HG02759 (cell line): ENCODE results near the gene FAM78B.

Experiments used
- ATAC-seq: cut with Tn5 transposase; IDR thresholded peaks from one replicate; pipeline ENCODE4 v1.9.1; 2021; ENCODE audit warnings: mild to moderate bottlenecking, moderate library complexity; ENCODE audit not compliant: unreplicated experiment

Gene FAM78B

DNA sequence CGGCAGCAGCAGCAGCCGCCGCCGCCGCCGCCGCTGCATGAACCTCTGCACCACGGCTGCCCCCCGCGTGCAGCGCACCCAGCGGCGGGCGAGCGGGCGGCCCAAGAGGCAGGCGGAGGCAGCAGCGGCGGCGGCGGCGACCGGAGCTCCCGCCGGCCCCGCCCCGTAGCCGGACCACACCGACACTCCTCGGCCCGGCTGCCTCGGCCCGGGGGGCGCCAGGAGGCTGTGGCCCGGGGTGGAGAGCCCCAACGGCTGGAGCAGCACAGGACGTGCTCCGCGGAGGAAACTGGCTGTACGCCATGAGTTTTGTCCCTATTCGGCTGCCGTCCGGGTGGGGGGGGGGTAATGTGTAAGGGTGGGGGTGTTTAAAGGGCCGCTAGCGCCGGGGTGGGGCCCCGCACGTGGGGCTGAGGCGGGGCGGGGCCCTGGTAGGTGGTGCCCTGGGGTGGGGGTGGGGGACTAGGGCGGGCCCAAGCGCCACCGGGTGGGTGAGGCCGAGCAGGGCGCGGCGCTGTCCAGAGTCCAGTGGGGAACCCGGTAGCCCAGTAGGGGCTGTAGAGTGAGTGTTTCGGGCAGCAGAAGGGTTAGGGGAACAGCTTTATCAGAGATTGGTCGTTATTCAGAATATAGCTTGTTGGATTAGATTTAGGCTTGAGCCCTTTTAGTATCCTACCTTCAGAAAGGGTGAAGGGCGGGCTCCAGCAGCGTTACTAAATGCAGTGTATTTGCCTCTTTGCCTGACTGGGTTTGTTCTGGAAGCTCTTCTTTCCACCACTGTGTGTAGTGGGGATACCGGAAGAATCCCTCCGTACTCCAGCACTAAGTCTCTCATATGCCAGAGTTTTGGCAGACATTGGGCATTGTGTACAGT, at the start of gene FAM78B:
Gene FAM78B (minus strand): TSS at position 304 of the 874 bp plus-strand sequence. CDS start 753 bp downstream, outside the sequence.
- ATAC-seq = peak; percentile 43

DNA sequence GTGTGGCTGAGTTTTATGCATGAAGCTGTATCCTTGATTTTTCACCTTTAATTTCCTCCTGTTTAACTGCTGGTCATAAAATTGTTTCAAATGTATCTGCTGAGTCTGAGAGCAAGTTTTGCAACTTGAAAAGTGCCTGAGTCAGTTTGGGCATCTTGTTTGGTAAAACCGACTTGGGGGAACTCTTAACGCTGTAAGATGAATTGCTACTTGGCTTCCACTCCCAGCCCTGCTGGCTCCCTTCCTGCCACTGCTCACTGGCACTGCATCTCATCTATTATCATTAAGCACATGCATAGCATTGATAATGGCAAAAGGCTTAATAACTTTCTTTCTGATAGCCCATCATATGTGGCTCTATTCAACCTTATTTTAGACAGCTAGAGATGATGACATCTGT, 35.7 kb upstream of the FAM78B start:
- no peak for ATAC-seq

- no peak for ATAC-seq
Measured at GRCh38 chr1:166200743-166201142, 33.9 kb upstream of the FAM78B start.

DNA sequence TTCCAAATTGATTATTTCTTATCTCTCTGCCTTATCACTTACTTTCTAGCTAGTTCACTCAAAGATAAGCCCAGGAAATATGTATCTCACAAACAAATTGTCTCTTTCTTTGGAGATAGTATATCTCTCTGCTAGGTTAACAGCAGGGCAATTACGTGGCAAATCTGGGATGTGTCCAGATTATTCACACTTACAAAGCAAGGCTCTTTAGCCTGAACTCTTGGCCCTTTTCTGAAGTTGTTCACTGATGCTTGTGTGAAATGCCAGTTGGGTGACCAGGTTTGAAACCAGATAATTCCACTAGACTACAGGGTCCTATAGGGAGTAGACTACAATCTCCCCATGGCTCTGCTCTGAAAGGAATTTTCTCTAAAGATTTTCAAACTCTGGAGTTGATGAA, 30.8 kb upstream of the FAM78B start:
- ATAC-seq = no peak

DNA sequence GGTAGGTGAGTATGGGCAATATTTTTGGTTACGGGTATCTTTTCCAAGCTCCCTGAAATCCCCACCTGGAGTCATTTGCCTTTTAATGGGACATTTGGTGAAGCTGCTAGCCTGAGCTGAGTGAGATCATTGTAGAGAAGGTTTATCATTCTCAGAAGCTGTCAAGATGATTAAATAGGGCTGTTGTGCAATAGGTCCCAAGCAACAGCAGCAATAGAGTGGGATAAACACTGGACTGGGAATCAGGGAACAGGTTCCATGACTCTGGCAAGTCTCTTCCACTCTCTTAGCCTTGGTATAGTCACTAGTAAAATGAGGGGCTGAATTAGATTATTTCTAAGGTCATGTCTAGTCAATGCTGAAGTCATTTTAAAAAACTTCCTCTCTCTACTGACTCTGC, 30.3 kb upstream of the FAM78B start:
- no peak for ATAC-seq

DNA sequence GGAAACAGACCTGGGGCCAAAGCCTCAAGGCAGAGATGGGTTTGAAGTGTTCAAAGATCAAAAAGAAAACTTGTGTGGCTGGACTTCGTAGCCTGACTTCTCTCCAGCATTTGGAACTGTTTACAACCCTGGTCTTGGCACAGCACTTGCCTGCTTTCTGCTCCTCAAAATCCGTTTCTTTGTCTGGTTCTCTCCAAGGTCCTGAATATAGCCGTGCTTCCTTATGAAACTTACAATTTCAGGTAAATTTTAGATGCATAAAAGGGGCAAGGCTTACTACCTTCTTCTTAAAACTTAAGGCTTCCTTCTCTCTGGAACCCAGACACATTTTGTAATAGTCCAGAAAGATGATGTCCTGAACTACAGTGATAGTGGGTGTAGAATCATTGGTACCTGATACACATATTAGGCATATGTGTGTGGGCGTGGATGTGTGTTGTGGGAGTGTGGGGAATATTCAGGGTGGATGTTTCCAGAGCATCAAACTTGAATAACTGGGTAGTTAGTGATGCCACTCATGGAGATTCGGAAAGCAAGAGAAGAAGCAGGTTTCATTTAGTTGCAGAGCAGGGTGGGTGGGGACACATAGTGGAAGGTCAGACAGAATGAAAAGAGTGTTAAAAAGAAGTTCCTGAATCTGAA, 26.4 kb upstream of the FAM78B start:
- ATAC-seq = no peak

DNA sequence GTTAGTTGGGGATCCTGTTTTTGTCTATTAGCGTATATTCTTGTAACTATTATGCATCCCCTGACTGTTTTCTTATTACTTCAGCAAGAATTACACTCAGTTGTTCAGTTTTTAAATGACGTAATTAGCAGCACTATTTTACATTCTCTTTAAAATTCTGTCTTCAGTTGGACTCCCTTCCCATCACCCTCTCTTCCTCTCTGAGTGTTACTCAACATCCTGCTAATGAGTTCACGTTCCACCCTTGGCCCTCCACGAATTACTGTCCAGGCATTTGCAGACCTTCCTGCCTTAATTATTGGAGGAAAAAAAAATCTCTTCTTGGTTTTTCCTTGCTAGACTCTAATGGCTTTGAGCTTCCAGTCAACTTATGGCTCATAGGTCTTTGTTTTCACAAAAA, 23.6 kb upstream of the FAM78B start:
- ATAC-seq = no peak

DNA sequence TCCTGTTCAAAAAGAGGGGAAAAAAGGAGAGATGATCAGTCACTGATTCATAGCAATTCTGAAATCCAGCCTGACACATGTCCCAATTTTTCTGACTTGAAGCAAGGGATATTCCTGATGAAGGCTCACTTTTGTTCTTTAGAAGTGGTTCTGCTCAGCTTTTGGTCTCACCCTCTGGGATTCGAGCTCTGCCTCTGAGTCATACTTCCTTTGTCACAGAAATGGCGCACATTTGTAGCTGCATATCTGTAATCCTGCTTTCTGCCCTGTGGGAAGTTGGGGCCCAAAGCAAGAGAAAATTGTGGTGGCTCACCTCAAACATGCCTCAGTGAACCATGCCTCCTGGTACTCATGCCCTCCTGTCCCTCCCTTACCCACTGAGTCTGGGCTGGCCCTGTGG, 22.3 kb upstream of the FAM78B start:
- no peak for ATAC-seq

DNA sequence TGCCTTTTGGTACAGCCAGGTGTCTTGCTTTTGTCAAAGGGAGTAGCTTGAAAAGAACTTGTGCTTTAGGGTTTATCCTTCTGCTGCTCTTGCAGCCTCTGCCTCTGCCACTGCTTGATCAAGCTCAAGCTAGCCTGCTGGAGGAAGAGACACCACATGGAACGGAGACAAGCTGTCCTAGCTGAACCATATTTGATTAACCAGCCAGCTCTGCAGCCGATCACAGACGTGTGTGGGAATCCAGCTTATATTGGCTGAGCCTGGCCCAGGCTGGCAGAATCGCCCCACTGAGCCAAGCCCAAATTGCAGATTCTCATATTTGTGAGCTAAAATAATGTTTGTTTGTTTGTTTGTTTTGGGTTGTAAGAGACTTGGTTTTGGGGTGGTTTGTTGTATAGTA, 18.7 kb upstream of the FAM78B start:
- no peak for ATAC-seq

DNA sequence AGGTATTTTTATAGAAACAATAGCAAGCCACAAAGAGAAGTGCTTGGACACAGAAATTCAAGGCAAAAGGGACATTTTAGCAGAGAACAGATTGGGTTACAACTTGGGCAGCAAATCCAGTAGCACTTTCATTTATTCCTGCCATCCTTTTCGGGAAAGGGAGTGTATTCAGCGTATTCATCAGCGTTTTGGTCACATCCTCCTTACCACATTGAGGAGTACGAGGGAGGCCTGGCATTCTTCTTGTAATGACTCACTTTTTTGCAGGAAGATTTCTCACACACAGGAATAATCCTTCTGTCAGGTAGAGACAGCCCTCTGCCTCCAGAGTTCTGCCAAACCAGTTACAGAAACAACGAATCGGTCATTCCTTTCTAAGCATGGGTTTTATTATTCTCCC, 18.1 kb upstream of the FAM78B start:
- ATAC-seq = no peak

GRCh38 chr1:166184012-166184411, 17.2 kb upstream of the FAM78B start:
- no peak for ATAC-seq

DNA sequence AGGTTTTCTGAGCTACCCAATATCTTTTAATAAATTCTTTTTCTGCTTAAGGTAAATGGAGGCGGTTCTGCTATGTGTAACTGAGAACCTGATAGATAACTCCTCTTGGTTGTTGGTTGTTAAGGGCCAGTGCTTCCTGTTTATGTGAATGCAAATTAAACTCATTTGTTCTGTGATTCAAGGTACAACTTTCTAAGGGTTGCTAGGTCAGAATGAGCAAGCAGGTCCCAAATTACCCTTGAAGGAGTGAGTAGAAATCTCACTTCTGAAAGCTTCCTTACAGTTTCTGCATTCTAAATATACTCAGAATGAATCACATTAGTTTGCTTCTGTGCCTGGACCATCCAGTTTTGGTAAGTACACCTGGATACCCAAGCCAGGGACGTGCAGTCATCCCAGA, 15.5 kb upstream of the FAM78B start:
- ATAC-seq = peak; percentile 63

DNA sequence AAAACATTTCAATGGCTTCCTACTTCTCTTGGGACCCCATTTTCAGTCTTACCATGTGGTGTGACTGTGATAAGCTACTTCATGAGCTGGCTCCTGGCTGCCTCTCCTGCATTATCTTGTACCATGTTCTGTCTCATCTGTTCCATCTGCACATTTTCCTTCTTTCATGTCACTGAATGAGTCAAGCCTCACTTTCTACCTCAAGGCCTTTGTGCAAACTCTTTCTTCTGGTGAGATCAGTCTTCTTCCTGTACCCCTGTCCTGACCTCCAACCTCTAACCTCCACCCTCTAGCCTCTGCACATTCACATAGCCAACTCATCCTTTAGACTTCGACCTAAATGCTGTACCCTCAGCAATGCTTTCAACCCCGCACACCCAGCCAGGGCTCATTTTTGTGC, 9.6 kb upstream of the FAM78B start:
- no peak for ATAC-seq

DNA sequence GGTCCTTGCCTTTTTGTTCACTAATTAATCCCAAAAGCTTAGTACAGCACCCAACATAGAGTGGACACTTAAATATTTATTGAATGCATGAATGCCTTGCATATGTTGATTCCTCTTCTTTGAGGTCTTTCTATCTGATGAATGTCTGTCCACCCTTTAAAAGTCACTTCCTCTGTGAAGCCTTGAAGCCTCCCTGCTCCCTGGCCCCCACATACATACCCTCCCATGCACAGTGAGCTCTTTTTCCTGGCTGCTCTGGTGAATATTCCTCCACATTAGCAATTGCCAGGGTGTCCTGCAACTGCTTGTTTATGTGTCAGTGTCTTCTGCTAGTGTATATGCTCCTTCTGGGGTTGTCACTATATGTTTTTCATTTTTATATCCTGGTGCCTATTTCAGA, 8.2 kb upstream of the FAM78B start:
- ATAC-seq = no peak

- ATAC-seq = no peak
Measured at GRCh38 chr1:166174108-166174507, 7.3 kb upstream of the FAM78B start.

GRCh38 chr1:166172106-166172505, 5.3 kb upstream of the FAM78B start:
- no peak for ATAC-seq

GRCh38 chr1:166170726-166171125, 3.9 kb upstream of the FAM78B start:
- no peak for ATAC-seq

GRCh38 chr1:166170075-166170474, 3.3 kb upstream of the FAM78B start:
- ATAC-seq = peak; percentile 51

- no peak for ATAC-seq
Measured at GRCh38 chr1:166169182-166169581, 2.4 kb upstream of the FAM78B start.

GRCh38 chr1:166167572-166167925, 748 bp upstream of the FAM78B start:
- no peak for ATAC-seq

DNA sequence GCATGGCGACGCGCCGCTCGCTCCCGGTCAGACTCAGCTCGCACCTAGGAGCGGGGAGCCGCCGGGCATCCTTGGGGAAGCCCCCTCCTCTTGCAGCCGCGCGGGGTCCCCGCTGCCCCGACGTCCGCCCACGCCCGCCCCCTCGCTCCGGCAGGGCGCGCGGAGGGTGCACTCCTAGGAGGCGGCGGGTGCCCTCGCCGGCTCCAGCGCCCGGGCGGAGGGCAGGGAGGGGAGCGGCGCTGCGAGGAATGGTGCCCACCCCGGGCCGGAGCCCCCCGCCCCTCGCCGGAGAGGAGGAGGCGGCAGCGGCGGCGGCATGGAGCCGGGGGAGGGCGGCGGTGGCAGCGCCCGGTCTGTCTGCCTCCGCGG, 488 bp downstream of the FAM78B start:
- ATAC-seq = peak; percentile 9

DNA sequence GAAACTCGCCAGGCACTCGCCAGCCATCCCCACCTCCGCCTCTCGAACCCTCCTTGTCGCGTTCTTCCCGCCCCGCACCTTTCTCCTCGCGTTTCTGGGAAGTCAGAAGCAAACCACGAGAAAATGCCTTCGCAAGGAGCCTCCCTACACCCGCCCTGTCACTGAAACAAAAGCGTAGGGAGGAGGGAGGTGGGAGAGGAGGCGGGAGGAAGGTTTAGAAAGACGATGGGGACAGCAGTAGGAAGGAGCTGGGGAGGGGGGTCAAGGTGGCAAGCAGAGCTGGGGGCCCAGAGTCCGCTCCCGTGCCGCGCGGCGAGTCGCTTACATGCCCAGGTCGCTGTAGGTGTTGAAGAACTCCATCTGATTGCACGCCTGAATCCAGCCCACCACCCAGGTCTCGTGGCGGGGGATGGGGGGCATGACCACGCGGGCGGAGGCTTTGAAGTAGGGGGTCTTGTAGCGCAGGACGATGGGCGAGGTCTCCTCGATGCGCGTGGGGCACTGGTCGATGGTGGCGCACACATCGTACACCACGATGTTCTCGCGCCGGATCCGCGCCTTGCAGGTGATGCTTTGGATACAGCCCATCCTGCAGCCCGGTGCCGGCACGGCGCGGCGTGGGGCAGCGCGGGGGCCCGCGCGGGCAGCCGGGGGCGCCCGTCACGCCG, 1.0 kb downstream of the FAM78B start:
- peak; percentile 5 for ATAC-seq
